Spleen (tissue), 11 donors: Measurements from ENCODE around the gene MACROD2. TPM values are rescaled to one million over a fixed set of nuclear protein-coding genes. Genes with fewer than 3 reads are reported as not detected.

Source experiments
- DNase-seq: peaks from one replicate; pipeline ENCODE4 v3.0.0-alpha.2; 2020
- H3K27ac ChIP-seq, 8 donors: fragments of 200-600 bp; sonication (generic) in 7 of 8; 1 replicate in 4 of 8; 2 replicates in 4 of 8; pipeline versions ENCODE4 v1.5.0 to v1.8.0; 2016 to 2021; ENCODE audit warnings: inconsistent platforms in 4 of 8, mild to moderate bottlenecking in 4 of 8, moderate library complexity in 1 of 8
- H3K27me3 ChIP-seq, 7 donors: fragments of 200-600 bp; sonication (generic) in 6 of 7; replicated peaks in 1 of 7; 1 replicate in 4 of 7; 2 replicates in 3 of 7; pipeline versions ENCODE4 v1.5.0 to v1.8.0; 2016 to 2021; ENCODE audit warnings: inconsistent platforms in 3 of 7, mild to moderate bottlenecking in 1 of 7
- H3K36me3 ChIP-seq, 6 donors: fragments of 200-600 bp; sonication (generic) in 5 of 6; 1 replicate in 4 of 6; 2 replicates in 2 of 6; pipeline versions ENCODE4 v1.5.0 to v1.8.0; 2016 to 2021; ENCODE audit warnings: inconsistent platforms in 2 of 6
- H3K4me1 ChIP-seq, 6 donors: fragments of 200-600 bp; sonication (generic) in 5 of 6; 1 replicate in 3 of 6; 2 replicates in 3 of 6; pipeline versions ENCODE4 v1.5.0 to v1.8.0; 2016 to 2021; ENCODE audit warnings: inconsistent platforms in 3 of 6
- H3K4me3 ChIP-seq, 8 donors: fragments of 200-600 bp; sonication (generic) in 7 of 8; 1 replicate in 4 of 8; 2 replicates in 4 of 8; pipeline versions ENCODE4 v1.5.0 to v1.8.0; 2016 to 2021; ENCODE audit warnings: inconsistent platforms in 4 of 8, mild to moderate bottlenecking in 4 of 8, moderate library complexity in 2 of 8
- H3K9me3 ChIP-seq, 8 donors: fragments of 200-600 bp; sonication (generic) in 7 of 8; 1 replicate in 4 of 8; 2 replicates in 4 of 8; pipeline versions ENCODE4 v1.5.0 to v1.8.0; 2016 to 2021; ENCODE audit warnings: inconsistent platforms in 4 of 8
- CTCF ChIP-seq, 11 experiments: fragments of 200-600 bp in 7 of 11; fragments of 450-650 bp in 4 of 11; sonication (generic) in 4 of 11; IDR thresholded peaks in 8 of 11; conservative IDR thresholded peaks in 3 of 11; 1 replicate in 7 of 11; 2 replicates in 4 of 11; pipeline versions ENCODE4 v1.4.0 to v1.8.0; 2016 to 2021; ENCODE audit warnings: antibody characterized with exemption in 11 of 11, inconsistent platforms in 4 of 11, mild to moderate bottlenecking in 1 of 11
- POLR2A ChIP-seq, 3 donors: fragments of 450-650 bp; IDR thresholded peaks; one replicate each; pipeline ENCODE4 v1.5.1; 2017; ENCODE audit warnings: antibody characterized with exemption in 3 of 3, mild to moderate bottlenecking in 1 of 3
- POLR2AphosphoS5 ChIP-seq, 3 donors: sonication (generic); formaldehyde crosslinking; IDR thresholded peaks; one replicate each; pipeline ENCODE4 v1.5.1; 2017; ENCODE audit warnings: antibody characterized with exemption in 3 of 3
- WGBS, 5 donors: extraction: QIAGEN DNeasy Blood & Tissue Kit in 3 of 5; methylation state at CpG; one replicate each; pipeline versions ENCODE4 v1.1.5 to v1.1.7; 2013 to 2018; 5-methylcytosine and 5-hydroxymethylcytosine counted together
- intact Hi-C: fragments of 100-400 bp; cut with DNase I; formaldehyde crosslinking; loops from one replicate; pipeline ENCODE4 v1.15.0; 2023; ENCODE audit warnings: low total_unique reads
- polyA plus RNA-seq, 3 donors: library from polyadenylated mRNA; stranded (reverse); fragments of 200-250 nt; gene quantifications; one replicate each; pipeline ENCODE4 v1.2.1, GENCODE V29; 2013
- total RNA-seq, 7 donors: library from RNA; depleted of rRNA in 3 of 7; stranded (reverse); fragments of >200 nt in 3 of 7; fragmentation: NEBNext Ultra II Directional in 4 of 7; extraction: Animal tissue kit (Norgen Biotek cat#: 25700) in 4 of 7; gene quantifications; one replicate each; pipeline versions ENCODE4 v1.1.0 to v1.2.1, GENCODE V29; 2016 to 2021
- donor health status: healthy with polysubstance abuse.
- donor health status: DM: no; HTN: no; CAD: no; lungs with moderate emphysema.
- donor health status: DM: no; HTN: no; CAD: no.
- donor health status: Bipolar disorder and iron deficiency.
- donor health status: healthy.
- donor health status: DM: no; HTN: no; CAD: no.
- donor health status: DM: yes; HTN: yes; CAD: no.

MACROD2 gene
- total and polyA plus RNA-seq, 10 donors: 1.5 to 4.7 (median 3.4) TPM

GRCh38 chr20:14333721-14334120 is 338.4 kb downstream of the MACROD2 start:
- no peak for DNase-seq
- H3K36me3 ChIP-seq: no peaks in the 10 kb centered on the region
- WGBS, 5 donors: 51 to 64% (median 56%) methylated on average over 3 of the region's 3 CpGs
- H3K4me1 ChIP-seq: no peaks in the 10 kb centered on the region
- H3K4me3 ChIP-seq: no peak overlapping the region
- no peak overlapping the region for H3K27ac ChIP-seq
- no peaks in the 10 kb centered on the region for H3K27me3 ChIP-seq
- no peaks in the 10 kb centered on the region for H3K9me3 ChIP-seq
- TF ChIP-seq POLR2AphosphoS5 (IDR thresholded peaks at IDR 0.05) (no peak), CTCF (IDR thresholded peaks at IDR 0.05 in 8 of 11, conservative IDR thresholded peaks at IDR 0.05 in 3 of 11) (no peak), POLR2A (IDR thresholded peaks at IDR 0.05) (no peak)
- intact Hi-C loops: no loop called here

- H3K4me3 ChIP-seq: no peak overlapping the region
- H3K4me1 ChIP-seq: no peaks in the 10 kb centered on the region
- intact Hi-C loops: no loop called here
- no peaks in the 10 kb centered on the region for H3K36me3 ChIP-seq
- WGBS, 5 donors: 14 to 25% (median 19%) methylated on average over 3 of the region's 3 CpGs
- H3K27me3 ChIP-seq: no peaks in the 10 kb centered on the region
- TF ChIP-seq CTCF (IDR thresholded peaks at IDR 0.05 in 8 of 11, conservative IDR thresholded peaks at IDR 0.05 in 3 of 11) (peak in 1 of 11 experiments; percentile 12), POLR2A (IDR thresholded peaks at IDR 0.05) (no peak)
- H3K27ac ChIP-seq: no peak overlapping the region
- DNase-seq: no peak
- H3K9me3 ChIP-seq: no peaks in the 10 kb centered on the region
Measured at GRCh38 chr20:14334306-14334930, 339.1 kb downstream of the MACROD2 start.

- no peaks in the 10 kb centered on the region for H3K36me3 ChIP-seq
- H3K27me3 ChIP-seq: no peaks in the 10 kb centered on the region
- intact Hi-C loops: no loop called here
- no peaks in the 10 kb centered on the region for H3K9me3 ChIP-seq
- no peak overlapping the region for H3K27ac ChIP-seq
- DNase-seq: no peak
- no peak overlapping the region for H3K4me3 ChIP-seq
- TF ChIP-seq POLR2AphosphoS5 (IDR thresholded peaks at IDR 0.05) (no peak), CTCF (IDR thresholded peaks at IDR 0.05 in 8 of 11, conservative IDR thresholded peaks at IDR 0.05 in 3 of 11) (no peak), POLR2A (IDR thresholded peaks at IDR 0.05) (no peak)
- no peaks in the 10 kb centered on the region for H3K4me1 ChIP-seq
Measured at GRCh38 chr20:14335052-14335451, 339.7 kb downstream of the MACROD2 start.

GRCh38 chr20:14336686-14337085 is 341.4 kb downstream of the MACROD2 start:
- intact Hi-C loops: no loop called here
- no peak for DNase-seq
- Histone ChIP-seq H3K27ac (no peak overlapping the region), H3K4me3 (peak overlapping the region in 2 of 8 donors; percentile 39 to 61), H3K36me3 (no peaks in the 10 kb centered on the region), H3K4me1 (no peaks in the 10 kb centered on the region), H3K9me3 (no peaks in the 10 kb centered on the region), H3K27me3 (no peaks in the 10 kb centered on the region)
- TF ChIP-seq POLR2AphosphoS5 (IDR thresholded peaks at IDR 0.05) (no peak), CTCF (IDR thresholded peaks at IDR 0.05 in 8 of 11, conservative IDR thresholded peaks at IDR 0.05 in 3 of 11) (no peak), POLR2A (IDR thresholded peaks at IDR 0.05) (no peak)
- 53 to 59% (median 56%) methylated on average over 4 of the region's 4 CpGs for WGBS, 5 donors
